HG03135 (cell line): ENCODE data around the gene KRTAP10-12.

ENCODE experiments used
- ATAC-seq: cut with Tn5 transposase; IDR thresholded peaks from one replicate; pipeline ENCODE4 v1.9.1; 2021; ENCODE audit warnings: mild to moderate bottlenecking, moderate library complexity; ENCODE audit not compliant: unreplicated experiment

The KRTAP10-12 gene

DNA sequence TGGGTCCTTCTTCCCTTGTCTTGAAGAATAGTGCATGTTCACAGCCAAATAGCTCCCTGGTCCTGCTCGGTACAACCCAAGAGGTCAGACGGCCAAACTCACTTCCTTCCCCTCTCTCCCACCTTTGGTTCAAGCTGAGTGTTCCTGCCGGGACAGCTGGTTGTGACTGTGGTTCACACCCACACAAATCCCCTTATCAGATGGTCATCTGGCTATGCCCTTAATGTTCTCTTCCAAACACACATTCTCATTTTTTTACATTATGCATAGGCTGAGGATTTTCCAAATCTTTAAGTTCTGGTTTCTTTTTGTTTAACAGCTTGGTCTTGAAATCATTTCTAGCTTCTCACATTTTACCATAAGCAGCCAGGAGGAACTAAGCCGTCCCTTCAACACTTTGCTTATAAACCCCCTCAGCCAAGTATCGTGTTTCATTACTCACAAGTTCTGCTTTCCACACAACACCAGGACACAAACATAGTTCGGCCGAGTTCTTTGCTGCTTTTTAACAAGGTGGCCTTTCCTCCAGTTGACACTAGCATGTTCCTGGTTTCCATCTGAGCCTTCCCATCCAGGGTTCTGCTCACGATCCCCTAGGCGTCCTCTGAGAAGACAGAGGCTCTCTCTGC, 34.1 kb downstream of the KRTAP10-12 start:
- ATAC-seq, result no peak

DNA sequence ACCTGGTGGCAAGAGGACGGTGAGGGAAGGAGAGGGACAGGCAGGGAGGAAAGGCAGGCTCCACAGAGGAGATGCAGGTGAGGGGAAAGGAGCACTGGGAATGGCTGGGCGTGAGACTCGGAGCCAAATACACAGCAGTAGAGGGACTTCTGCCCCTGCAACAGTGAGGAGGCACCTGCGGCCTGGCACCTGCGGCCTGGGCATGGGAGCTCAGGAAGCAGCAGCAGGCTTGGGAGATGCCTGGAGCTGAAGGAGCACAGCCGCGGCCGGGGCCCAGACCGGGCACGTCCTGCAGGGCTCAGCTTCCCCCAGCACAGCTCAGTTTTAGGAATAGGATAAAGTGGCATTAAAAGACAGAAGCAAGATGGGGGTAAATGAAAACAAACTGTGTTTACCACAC, 35.3 kb downstream of the KRTAP10-12 start:
- no peak for ATAC-seq

DNA sequence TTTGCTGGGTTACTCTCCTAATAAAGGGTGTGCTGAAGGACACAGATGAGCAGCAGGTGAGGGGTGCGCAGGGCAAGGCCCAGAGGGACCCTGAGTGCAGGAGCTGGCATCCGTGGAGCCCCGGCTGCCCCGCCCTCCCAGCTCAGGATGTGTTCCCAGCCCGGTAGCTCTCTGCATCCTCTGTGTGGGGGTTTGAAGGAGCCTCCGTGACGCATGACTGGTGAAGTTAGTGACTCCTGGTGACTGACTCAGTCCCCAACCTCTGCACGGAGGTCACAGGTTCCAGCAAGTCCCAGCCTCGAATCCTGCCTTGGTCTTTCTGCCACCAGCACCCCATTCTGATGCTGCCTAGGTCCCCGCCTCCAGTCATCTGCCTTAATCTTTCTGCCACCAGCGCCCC, 36.0 kb downstream of the KRTAP10-12 start:
- no peak for ATAC-seq

DNA sequence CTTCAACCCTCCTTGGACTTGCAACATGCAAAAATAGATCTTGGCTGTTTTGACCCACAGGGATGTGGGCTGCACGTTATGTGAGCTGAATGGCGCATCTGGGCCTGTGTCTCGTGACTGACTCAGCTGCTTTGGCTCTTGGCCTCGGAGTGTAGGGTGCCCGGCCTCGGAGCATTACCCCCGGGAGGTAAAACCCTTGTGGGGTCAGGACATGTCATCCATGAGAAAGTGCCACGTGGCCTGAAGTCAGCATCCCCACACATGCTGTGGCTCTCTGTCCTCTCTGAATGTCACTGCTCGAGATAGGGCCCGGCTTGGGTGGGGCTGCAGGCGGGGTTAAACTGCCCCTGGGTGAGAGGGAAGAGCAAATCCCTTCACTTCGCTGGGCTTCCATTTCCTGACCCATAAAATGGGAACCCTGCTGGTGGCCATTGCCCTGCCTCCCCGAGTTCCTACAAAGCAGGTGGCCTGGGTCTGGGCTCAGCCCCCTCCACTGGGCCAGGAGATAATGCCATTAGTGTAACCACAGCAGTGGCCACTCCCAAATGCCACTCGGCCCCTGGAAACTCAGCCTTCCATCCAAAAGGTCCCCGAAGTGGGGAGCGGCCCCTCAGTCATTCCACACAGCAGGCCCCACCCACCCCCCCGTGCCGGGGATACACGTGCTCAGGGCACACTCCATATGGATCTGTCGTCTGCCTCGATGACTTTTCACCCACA, 37.2 kb downstream of the KRTAP10-12 start:
- no peak for ATAC-seq

DNA sequence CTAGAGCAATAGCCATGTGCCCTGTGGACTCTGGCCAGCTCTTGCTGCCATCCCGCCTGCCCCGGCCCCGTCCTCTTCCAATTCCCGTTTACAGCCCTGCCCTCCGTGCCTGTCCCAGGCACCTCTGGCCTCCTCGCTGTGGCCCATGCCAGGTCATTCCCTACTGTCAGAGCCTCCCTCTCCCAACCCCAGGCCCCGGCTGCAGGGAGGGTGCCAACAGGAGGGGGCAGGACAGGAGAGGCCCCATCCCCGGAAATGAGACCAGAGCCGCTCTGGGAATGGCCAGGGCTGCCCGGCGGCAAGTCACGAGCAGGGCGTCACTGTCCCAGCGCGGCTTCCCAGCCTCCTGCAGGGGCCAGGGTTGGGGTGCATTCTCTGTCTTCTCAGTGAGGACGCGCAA, 37.9 kb downstream of the KRTAP10-12 start:
- ATAC-seq, result no peak

DNA sequence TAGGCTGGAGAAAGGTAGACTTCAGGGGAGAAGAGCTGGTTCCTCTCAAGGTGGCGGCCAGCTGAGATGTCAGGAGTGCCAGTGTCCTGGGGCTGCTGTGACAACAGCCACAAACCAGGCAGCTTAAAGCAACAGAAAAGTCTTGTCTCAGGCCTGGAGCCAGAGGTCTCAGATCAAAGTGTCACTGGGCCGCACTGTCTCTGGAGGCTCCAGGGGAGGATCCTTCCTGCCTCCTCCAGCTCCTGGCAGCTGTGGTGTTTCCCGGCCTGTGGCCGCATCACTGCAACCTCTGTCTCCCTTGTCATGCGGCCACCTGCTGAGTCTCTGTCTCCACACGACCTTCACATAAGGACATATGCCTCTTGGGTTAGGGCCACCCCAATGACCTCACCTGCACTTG, 38.8 kb downstream of the KRTAP10-12 start:
- no peak for ATAC-seq

DNA sequence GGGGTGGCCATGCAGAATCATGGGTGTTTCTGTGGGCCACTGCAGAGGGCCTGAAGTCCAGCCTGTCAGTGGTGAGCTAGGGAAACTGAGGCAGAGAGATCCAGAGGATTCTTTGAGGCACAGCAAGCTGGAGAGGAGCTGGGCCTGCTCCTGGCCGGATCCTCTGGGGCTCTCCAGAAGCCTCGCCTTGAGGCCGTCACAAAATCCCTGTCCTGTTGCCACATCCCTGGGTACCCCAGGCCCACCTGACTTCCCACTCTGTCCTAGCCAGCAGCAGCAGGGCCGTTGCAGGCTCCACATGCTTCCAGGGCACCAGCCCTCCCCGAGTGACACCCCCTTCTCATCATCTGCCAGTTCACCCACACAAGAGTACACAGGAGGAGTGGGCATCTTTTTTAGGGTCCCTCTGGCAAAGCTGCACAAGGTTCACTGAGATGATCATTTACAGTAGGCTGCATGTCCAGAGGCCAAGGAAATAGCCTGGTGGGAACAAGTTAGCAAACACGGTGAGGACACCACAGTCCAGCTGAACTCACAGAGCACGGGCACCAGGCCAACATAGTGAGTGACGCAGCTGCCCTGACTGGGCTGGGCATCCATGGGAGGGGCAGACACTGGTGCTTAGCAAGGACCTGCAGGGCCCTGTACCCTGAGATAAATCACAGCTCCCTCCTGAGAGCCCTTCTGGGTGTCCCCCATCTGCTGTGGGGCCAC, 39.5 kb downstream of the KRTAP10-12 start:
- no peak for ATAC-seq

DNA sequence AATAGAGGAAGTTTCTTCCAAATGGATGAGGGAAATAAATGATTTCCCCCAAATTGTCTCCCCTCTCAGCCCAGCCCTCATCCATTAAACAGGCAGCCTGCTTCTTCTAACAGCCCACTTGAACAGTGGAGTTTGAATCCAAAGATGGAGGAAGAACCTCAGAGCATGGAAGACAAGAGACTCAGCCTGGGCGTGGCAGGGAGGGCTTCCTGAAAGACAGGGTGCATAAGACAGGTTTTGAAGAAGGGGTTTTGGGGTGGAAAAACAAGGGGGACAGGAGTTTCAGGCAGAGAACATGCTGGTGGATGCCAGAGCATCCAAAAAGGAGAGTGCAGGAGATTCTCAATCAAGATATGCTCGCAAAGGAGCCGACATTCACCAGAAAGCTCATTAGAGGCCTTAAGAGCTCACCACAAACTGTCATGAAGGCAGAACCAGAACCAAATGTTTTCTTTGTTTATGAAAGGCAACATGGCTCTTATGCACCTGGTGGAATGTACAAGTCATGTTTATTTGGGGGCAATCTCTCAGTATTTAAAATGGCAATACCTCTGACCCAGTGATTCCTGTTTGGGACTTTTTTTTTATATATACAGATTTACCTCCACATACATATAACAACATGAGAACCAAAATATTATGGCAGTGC, 40.9 kb downstream of the KRTAP10-12 start:
- ATAC-seq, result no peak

DNA sequence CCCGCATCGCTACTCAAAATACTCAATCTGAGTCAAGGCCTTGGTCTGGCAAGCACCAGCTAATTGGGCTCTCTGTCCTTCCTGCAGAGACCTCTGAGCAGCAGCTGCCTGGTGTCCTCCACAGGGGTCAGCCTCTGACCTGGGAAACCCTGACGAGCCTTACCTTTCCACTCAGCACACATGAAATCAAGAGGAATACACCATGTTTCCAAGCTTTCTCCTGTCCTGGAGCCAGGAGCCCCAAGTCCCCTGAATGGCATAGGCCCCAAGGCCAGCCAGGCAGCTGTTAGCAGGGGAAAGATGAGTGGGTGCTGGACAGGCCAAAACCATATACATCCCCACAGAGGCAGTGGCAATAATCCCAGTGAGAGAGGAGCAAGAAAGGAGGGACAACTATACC, 41.6 kb downstream of the KRTAP10-12 start:
- no peak for ATAC-seq

DNA sequence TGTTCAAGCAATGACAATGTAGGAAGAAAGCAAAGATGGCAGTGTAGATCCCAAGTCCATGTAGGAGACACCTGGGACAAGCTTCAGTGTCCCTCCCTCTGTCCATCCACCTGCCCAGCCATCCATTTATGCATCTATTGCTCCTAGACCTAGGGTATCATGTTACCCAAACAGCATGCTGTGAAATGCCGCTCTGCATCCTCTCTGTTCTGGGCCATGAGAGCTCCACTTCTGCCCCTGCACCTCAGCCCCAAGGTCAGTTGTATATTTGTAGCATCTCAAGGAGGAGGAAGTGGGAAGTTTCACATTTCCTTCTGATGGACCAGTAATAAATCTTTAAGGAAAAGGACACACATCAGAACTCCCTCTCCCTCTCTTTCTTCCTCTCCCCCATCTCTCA, 42.3 kb downstream of the KRTAP10-12 start:
- ATAC-seq, result no peak

DNA sequence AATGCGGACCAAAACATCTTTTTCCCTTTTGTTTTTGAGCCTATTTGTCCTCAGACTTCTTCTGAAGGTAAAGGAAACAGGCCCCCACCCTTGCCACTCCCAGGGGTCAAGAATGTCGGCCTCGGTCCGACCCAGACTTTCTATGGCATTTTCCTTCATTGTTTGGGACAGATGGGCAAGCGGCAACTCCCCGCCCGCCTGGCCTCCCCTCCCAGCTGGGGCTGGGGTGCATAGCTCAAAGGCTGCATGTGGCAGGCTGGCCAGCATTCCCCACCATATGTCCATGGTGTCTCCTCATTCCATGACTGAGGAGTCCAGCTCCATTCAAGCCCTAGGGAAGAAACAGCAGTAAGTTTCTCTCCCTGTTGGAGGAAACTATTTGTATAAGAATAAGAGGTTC, 43.8 kb downstream of the KRTAP10-12 start:
- ATAC-seq, result no peak

DNA sequence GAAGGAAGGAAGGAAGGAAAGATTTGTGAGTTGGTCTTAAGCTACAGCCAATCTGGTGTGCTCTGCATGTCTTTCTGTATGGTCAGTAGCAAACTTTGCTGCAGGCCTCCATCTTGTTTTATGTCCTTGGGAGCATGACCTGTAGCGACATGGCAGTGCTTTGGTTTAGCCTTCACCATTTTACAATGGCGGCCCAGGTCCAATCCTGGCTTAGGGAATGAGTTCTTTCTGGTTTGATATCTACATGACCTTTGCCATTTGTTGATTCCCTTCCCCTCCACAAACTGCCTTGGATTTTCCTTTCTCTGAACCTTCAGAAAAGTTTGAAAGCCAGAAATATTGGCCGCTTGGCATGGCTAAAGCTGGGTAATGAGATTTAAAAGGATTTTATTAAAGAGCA, 44.9 kb downstream of the KRTAP10-12 start:
- ATAC-seq, result no peak

DNA sequence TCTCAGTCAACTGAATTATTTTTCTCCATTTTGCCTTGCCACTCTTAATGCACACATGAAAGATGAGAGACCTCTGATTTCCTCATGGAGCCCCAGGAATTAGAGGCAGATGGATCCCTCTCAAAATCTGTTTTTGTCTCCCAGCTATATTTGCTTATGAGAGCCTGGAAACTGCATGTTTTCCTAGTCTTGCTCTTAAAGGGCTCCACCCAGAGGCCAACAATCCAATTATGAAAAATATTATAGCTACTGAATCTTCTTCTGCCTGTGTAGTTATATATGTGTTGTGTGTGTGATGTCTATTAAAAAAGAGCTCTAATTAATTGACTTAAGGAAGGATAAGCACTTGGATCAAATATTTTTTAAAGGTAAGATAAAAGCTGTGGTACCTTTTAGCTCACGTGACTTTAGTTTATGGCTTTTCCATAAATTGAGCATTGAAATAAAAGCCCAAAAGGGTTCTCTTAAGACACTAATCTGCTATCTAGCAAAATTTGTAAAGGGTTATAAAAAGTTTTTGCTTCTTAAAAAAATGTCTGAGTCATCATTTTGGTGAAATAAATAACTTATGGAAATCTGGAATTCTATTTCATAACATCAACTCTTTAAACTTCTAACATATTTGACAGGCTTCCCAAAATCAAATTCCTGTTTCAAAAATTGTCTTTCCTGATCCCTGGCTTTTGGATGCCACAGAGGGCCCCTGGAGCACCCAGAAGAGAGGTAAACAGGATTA, 45.6 kb downstream of the KRTAP10-12 start:
- ATAC-seq, result no peak
